ENCODE results near the gene CACNB3. TPM values are rescaled to one million over a fixed set of nuclear protein-coding genes. Genes with fewer than 3 reads are reported as not detected.

Gene CACNB3
- total RNA-seq, 1 donor from 2014 or later, result 36.1 TPM

- Histone ChIP-seq H3K36me3 (peaks cover 0 to 33% of the 10 kb centered on the region in 2 donors), H3K4me3 (no peak overlapping the region), H3K27me3 (no peaks in the 10 kb centered on the region), H3K4me1 (peaks cover 31% of the 10 kb centered on the region), H3K9me3 (no peaks in the 10 kb centered on the region), H3K27ac (no peak overlapping the region)
- TF ChIP-seq CTCF (IDR thresholded peaks at IDR 0.05), result no peak
- no peak for TF ChIP-seq POLR2AphosphoS5 (IDR thresholded peaks at IDR 0.05; ENCODE audit: insufficient read depth in 1 of 2, low read depth in 1 of 2)
- TF ChIP-seq POLR2A (IDR thresholded peaks at IDR 0.05), result no peak
- intact Hi-C loops (cut with DNase I), result no loop called here
- no peak for DNase-seq (ENCODE audit: extremely low spot score in 2 of 2)
Measured at GRCh38 chr12:48777501-48778400, 40.5 kb upstream of the CACNB3 start.

GRCh38 chr12:48779869-48780268, 38.4 kb upstream of the CACNB3 start:
- Histone ChIP-seq H3K4me1 (peaks cover 31% of the 10 kb centered on the region), H3K36me3 (peaks cover 0 to 19% of the 10 kb centered on the region in 2 donors), H3K27ac (peak overlapping the region; percentile 73), H3K9me3 (no peaks in the 10 kb centered on the region), H3K4me3 (no peak overlapping the region), H3K27me3 (no peaks in the 10 kb centered on the region)
- intact Hi-C loops (cut with DNase I), result no loop called here
- DNase-seq (ENCODE audit: extremely low spot score in 2 of 2), result peak in 1 of 2 donors; percentile 83
- TF ChIP-seq POLR2AphosphoS5 (IDR thresholded peaks at IDR 0.05; ENCODE audit: insufficient read depth in 1 of 2, low read depth in 1 of 2) (peak; percentile 12 to 57), POLR2A (IDR thresholded peaks at IDR 0.05) (no peak)

DNA sequence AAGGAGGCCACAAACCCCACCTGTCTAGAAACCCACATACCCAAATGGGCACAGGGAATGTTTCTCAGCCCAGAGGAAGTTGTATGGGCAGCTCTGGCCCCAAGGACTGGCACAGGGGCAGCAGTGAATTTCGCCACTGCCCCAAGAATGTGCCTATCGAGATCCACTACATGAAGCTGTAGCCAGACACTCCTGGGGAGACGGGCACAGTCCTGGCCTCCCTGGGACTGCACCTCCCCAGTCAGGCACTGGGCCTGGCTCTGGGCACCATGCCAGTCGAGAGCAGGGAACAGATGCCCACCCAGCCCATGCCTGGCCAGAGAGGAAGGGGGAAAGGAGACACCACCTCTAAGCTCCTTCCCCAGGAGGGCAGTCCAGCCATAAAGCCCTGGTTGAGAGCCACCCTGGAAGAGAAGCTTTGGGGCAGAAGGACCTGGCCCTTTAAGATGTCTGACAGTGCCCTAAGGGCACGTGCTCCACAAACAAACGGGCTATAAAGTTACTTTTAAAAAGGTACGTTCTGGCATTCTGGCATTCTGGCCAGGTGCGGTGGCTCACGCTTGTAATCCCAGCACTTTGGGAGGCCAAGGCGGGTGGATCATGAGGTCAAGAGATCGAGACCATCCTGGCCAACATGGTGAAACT, 37.8 kb upstream of the CACNB3 start:
- TF ChIP-seq POLR2A (IDR thresholded peaks at IDR 0.05), result no peak
- TF ChIP-seq CTCF (IDR thresholded peaks at IDR 0.05), result no peak
- TF ChIP-seq POLR2AphosphoS5 (IDR thresholded peaks at IDR 0.05; ENCODE audit: insufficient read depth in 1 of 2, low read depth in 1 of 2), result no peak
- Histone ChIP-seq H3K4me3 (no peak overlapping the region), H3K9me3 (no peaks in the 10 kb centered on the region), H3K27me3 (no peaks in the 10 kb centered on the region), H3K36me3 (peaks cover 0 to 13% of the 10 kb centered on the region in 2 donors), H3K4me1 (peaks cover 31% of the 10 kb centered on the region), H3K27ac (peak overlapping the region; percentile 73)
- intact Hi-C loops (cut with DNase I), result no loop called here
- DNase-seq (ENCODE audit: extremely low spot score in 2 of 2), result no peak

DNA sequence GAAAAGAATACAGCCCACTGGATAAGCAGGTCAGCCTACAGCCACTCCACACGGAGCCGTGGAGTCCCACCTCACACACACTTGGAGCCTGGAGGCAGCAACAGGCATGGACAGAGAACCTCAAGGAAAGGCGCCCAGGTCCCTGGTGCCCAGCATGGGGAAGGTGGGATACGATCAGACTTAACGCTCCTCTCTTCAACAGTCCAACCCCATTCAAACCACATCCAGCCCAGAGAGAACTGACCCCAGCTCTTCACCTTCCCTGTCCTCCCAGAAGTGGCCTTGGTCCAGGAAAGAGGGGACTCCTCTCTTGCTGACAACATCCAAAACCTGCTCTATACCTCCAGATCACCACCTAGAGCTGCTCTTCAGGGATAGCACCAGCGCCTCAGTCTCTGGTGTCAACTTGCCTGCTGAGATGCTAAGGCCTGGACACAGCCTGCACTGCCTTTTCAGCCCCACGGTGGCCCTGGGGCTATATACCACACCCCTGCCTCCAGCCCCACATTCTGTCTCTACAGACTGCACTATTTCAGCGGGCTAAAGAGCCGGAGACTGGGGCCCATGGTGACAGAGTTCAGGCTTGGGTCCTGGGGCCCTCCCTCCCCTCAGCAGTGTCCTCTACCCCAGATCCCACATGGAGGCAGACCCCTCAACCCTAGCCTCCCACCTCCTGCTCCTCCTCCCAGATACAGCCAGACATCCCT, 36.4 kb upstream of the CACNB3 start:
- intact Hi-C loops (cut with DNase I), result no loop called here
- H3K4me3 ChIP-seq, result no peak overlapping the region
- TF ChIP-seq POLR2AphosphoS5 (IDR thresholded peaks at IDR 0.05; ENCODE audit: insufficient read depth in 1 of 2, low read depth in 1 of 2), result no peak
- no peaks in the 10 kb centered on the region for H3K27me3 ChIP-seq
- H3K36me3 ChIP-seq, result peaks cover 0 to 5% of the 10 kb centered on the region in 2 donors
- H3K4me1 ChIP-seq, result peaks cover 45% of the 10 kb centered on the region
- peak in 1 of 2 donors; percentile 72 for DNase-seq (ENCODE audit: extremely low spot score in 2 of 2)
- peak overlapping the region; percentile 51 for H3K27ac ChIP-seq
- no peaks in the 10 kb centered on the region for H3K9me3 ChIP-seq

DNA sequence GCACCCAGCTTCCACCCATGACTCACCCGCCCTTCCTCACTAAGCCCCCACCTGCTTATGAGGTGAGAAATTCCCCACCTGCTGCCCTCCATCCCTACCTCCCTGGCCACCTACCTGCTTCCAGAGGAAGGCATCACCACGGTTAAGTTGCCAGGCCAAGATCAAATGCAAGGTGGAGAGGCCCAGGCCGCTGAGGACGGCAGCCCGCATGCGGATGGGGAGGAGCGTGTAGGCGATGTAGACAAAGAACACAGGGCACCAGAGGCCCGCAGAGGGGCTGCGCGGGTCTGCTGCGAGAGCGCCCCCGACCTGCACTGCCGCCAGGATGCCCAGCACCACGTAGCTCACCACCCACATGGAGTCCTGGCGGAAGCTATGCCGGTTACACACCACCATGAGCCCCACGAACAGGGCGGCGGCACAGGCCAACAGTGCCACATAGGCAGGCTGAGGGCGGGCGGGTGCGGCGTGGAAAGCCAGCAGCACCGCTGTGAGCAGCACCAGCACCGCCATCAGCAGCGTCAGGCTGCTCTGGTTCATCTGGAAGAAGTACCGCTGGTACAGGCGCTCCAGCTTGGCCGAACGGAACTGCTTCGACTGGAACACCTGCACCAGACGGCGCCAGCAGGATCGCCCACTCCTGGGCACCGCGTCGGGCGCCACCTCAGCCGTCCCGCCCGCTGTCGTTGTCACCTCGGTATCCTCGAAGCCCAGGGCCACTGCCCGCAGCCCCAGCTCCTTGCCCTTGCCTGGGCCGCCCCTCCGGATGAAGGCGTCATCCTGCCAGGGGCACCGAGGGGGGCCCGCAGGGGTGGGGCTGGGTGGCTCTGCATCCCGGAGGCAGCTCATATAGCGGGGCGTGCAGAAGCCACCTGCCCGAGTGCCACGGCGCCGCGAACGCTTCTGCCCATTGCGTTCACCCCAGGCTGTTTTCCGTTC, 35.6 kb upstream of the CACNB3 start:
- intact Hi-C loops (cut with DNase I), result no loop called here
- peak in 1 of 2 donors; percentile 80 for DNase-seq (ENCODE audit: extremely low spot score in 2 of 2)
- TF ChIP-seq POLR2AphosphoS5 (IDR thresholded peaks at IDR 0.05; ENCODE audit: insufficient read depth in 1 of 2, low read depth in 1 of 2) (no peak), CTCF (IDR thresholded peaks at IDR 0.05) (no peak), POLR2A (IDR thresholded peaks at IDR 0.05) (no peak)
- no peaks in the 10 kb centered on the region for H3K27me3 ChIP-seq
- H3K4me3 ChIP-seq, result no peak overlapping the region
- H3K9me3 ChIP-seq, result no peaks in the 10 kb centered on the region
- peaks cover 53% of the 10 kb centered on the region for H3K4me1 ChIP-seq
- H3K27ac ChIP-seq, result no peak overlapping the region
- H3K36me3 ChIP-seq, result peaks cover 0 to 5% of the 10 kb centered on the region in 2 donors

Measured in vagina (tissue), 2 donors.